ENCODE measurements around the gene AFAP1L2.

The AFAP1L2 gene

DNA sequence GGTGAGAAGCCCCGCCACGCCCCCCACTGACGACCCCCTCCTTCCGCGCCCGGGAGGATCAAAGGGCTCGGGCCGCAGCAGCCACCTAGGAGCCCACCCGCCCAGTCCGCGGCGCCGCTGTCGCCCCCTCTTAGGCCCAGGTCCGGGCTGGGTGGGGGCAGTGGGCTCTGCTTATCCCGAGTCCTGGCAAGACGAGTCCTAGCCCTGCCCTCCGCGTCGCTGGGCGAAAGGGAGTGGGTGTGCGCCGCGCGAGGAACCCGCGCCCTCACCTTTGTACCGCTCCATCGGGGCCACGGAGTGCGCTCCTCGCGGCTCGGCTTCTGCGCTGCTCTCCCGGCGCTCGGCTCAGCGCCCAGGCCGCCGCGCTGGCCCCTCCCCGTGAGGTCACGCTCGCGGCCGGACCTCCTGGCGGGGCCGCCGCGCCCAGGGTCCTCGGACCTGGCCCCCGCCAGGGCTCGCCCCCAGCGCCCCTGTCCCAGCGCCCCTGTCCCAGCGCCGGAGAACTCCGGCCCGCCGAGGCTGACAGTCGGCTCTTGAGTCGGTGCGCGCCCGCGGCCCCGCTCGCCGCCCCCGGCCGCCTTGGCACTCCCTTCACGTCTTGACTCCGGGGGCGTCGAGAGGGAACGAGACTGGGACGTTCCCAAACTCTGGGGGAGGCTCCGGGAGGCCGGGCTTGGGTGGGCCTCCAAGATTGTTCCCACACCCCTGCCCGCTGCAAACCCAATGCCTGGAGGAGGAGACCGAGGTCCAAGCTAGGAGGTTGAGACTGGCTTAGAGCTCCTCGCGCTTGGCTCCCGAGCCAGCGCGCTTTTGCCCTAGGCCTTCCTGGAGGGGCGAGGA lies at the start of gene AFAP1L2:
AFAP1L2 (minus strand) TSS at position 332 of the 840 bp plus-strand sequence; CDS start at position 285, 47 bp downstream.
- no peak for DNase-seq

DNA sequence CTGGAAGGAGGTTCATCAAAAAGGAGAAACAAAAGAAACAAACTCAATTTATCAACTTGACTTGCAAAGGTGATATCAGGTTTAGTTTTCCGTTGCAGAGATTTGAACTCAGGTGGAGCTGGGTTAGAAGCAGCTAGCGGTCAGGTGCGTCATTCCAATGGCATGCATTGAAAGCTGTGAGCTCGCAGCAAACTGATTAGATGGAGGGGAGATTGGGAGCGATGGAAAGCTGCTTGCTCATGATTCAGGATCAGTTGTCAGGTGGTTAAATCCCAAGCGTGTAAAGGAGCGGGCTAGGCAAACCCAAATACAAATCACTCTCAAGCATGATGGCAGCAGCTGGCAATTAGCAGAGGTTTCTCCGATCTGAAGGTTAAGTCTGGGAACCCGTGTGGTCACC lies 49.3 kb upstream of the AFAP1L2 start:
- DNase-seq: no peak

GRCh38 chr10:114448897-114449296 lies 44.6 kb upstream of the AFAP1L2 start:
- no peak for DNase-seq

DNA sequence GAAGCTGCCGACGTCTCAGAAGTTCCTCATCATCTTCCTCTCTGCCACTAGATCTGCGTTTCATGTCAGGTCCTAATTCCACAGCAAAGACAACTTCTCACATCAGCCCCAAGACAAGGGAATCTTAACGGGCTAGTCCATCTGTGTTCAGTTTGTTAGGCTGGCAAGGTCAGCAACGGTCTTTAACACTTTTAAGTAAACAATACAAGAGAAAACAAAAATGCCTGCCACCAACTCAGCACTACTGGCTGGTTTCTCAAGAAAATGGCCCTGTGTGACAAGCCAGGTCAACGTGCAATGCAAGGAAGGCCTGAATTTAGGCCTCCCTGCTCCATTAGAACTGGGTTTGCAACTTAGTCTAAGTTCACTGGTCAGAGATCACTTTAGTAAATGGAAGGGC lies 41.0 kb upstream of the AFAP1L2 start:
- no peak for DNase-seq

GRCh38 chr10:114444819-114445218 lies 40.5 kb upstream of the AFAP1L2 start:
- DNase-seq: no peak

- DNase-seq: no peak
Measured at GRCh38 chr10:114442091-114442630, 37.9 kb upstream of the AFAP1L2 start.

DNA sequence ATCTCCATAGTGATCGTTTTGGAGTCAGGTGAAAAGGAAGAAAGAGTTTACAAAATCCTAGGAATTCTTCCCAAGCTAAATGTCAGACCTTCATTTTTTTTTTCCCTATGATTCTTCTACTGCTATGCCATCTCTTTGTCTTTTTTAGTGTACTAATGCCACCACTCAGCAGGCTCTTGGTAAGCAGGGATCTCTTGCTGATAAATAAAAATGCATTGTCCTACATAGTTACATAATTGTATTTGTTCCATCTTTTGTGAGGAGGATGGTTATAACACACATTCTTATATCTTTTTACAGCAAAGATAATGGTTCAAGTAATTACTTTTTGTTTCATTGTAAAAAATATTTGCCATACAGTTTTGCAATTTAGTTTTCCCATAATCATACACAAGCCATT lies 36.8 kb upstream of the AFAP1L2 start:
- no peak for DNase-seq

- no peak for DNase-seq
Measured at GRCh38 chr10:114437473-114438292, 33.4 kb upstream of the AFAP1L2 start.

DNA sequence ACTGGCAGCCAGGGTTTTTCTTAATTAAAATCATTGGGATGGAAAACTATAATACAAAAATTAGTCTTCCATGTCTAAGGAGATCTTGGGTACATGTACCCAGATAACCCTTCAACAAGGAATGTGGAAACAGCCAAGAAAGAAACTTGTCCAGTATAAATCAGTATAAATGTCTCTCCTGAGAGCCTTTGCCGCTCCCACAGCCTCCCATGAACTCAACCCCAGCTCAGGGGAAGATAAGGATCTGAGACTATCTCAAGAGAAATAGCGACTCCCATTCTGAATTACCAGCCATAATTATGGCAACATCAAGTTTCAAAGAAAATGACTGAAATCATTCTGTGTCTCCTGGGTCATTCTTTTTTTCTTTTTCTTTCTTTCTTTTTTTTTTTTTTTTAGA lies 32.6 kb upstream of the AFAP1L2 start:
- DNase-seq: no peak

DNA sequence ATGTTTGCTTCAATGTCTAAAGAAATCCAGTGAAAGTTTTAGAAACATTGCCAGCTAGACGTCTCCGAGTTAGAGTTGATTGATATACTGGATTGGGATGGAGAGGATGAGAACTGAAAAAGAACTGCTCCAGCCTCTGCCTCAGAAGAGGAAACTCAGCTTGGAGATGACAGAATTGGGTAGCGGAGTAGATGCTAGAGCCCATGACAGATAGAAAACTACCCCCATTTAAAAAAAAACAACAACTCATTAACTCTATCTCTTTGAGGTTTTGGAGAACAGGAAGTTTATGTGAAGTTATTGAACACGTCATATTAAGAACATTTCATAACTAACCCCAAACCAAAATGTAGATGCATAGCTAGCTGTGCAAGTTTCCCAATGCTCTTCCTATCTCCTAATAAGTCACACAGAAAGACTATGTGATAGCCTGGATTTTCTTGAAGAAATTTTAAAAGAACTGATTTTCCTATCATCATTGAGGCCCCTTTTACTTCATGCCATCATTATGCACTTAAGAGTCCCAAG lies 28.3 kb upstream of the AFAP1L2 start:
- DNase-seq: no peak

DNA sequence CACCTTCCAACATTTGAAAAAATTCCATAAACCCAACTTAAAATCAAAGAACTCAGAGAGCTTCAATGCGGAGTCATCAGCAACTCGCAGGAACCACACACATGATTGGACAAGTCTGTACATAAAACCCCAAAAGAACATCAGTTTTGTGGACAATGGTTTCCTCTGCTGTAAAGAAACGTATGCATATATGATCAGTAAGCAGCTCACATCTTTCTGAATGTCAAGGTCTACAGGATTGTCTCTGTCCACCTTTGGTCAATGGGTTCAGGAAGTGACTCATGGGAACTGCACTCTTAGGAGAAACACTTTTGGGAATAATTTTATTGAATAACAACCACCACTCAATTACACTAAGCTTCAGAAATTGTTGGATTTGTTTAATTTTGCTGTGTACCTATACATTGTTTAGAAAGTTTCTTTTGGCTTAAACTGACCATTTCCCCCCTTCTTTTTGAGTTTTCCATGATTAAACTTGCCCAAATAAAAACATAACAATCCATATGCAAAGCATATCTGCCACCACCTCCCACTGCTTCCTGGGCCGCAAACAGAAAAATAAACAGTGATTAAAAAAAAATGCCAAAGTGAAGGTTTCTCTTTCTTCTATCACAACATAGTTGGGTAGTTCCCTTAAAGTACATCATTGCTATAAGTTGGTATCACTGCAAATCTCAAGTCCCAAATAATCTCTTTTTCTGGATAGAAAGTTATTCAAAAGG lies 27.3 kb upstream of the AFAP1L2 start:
- no peak for DNase-seq

- no peak for DNase-seq
Measured at GRCh38 chr10:114430688-114431413, 26.5 kb upstream of the AFAP1L2 start.

DNA sequence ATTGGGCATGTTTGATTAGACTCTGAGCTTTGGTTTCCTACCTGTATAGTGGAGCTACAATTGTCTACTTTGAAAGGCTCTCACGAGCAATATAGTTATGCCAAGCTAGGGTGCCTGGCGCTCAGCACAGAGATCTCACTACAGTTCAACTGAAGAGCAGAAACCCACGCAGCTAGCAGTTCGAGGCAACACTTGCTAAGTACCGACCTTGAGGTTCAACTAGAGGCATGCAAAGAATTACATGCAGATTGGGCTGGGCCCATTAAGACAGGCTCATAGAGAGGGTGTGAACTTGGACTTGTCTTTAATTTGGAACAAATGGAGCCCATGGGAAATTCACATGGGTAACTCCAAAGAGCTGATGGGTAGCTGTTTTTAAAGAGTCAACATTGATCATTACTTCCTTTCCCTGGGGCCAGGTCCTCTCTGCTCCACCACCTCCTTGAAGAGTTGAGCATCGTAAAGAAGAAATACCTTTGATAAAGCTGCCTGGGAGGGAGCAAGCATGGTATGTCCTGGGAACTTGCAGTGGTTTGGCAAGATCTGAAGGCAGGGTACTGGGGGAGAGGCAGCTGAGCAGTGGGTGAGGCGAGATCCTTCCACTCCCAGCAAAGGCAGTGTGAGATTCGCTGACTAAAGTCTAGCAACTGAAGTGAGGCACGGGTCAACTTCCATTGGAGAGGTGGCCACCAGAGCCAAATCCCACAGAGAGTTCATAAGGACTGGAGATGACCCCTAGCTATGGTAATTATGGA lies 25.5 kb upstream of the AFAP1L2 start:
- DNase-seq: no peak

DNA sequence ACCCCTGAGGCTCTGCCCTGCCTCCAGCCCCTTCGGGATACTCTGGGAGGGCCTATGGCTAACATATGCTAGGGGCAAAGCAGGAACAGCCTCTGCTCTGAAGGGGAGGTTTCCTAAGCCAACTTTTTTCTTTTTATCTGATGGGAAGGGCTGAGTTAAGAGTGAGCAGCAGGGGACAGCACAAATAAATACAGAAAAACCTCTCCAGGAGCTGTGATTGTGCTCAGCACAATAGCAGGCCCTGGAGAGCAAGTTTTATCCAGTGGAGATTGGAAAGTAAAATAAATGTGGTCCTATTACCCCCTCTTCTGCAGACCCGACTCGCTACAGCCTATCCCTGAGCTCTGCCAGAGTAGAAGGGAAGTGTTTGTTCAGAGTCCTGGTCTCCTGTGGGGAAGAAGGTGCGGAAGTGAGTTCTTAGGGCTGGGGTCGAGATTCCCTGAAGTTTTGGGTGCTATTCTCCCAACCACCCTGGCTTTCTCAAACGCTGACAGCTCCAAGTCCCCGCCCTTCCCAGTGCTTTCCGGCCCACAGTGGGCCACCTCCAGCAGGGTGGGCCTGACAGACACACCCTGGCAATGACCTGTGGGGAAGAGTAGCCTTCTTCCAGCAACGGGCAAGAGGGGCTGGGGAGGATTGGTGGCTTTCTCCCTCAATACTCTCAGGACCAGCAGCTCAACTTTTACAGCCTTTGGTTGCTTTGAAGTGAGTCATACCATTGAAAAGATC lies 23.0 kb upstream of the AFAP1L2 start:
- DNase-seq: no peak

GRCh38 chr10:114426476-114426875 lies 22.2 kb upstream of the AFAP1L2 start:
- DNase-seq: no peak

GRCh38 chr10:114420811-114421485 lies 16.6 kb upstream of the AFAP1L2 start:
- DNase-seq: no peak

DNA sequence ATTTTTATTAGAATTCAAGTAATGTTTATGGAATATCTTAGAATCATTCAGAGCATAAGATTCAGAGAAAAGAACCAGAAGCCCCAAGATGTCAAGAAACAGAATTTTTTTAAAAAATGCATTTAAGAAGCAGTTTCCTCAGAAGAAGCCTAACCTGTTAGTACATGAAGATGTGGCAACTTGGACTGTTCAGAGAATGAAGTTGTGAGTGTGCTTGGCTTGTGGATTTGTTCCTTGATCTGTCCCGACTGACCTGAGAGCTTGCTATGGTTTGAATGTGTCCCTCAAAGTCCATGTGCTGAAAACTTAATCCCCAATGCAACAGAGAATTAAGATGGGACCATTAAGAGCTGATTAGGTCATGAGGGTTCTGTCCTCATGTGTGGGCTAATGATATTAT lies 13.8 kb upstream of the AFAP1L2 start:
- DNase-seq: no peak

GRCh38 chr10:114412907-114413797 lies 8.8 kb upstream of the AFAP1L2 start:
- DNase-seq: no peak

GRCh38 chr10:114408968-114409444 lies 4.7 kb upstream of the AFAP1L2 start:
- no peak for DNase-seq
